Measurements from ENCODE around the gene C2CD5. TPM values are rescaled to one million over a fixed set of nuclear protein-coding genes. Genes with fewer than 3 reads are reported as not detected.

C2CD5 gene
- total RNA-seq, 1 donor from 2014 or later = 41.8 TPM

DNA sequence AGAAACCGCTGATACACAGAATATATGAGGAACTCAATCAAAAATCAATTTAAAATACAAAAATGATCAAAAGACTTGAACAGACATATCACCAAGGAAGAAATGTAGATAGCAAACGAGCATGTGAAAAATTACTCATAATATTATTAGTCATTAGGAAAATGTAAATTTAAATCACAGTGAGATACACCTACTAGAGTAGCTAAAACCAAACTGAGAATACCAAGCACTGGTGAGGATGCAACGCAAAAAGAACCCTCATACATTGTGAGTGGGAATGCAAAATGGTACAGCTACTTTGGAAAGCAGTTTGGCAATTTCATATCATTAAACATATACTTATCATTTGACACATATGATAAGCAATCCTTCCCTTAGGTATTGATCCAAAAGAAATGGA, 108.8 kb downstream of the C2CD5 start:
- Histone ChIP-seq H3K4me3 (ENCODE audit: low read length in 3 of 3) (no peak overlapping the region), H3K4me1 (ENCODE audit: control insufficient read depth in 3 of 3, insufficient read depth in 3 of 3, low read length in 3 of 3) (no peaks in the 10 kb centered on the region), H3K36me3 (ENCODE audit: control insufficient read depth in 3 of 3, insufficient read depth in 3 of 3, low read length in 3 of 3) (no peaks in the 10 kb centered on the region), H3K9ac (ENCODE audit: low read depth in 1 of 3, low read length in 3 of 3) (no peak overlapping the region), H3K27ac (ENCODE audit: low read depth, low read length) (no peak overlapping the region), H3K9me3 (ENCODE audit: control insufficient read depth in 3 of 3, low read length in 3 of 3) (no peaks in the 10 kb centered on the region), H3K27me3 (ENCODE audit: control insufficient read depth in 3 of 3, insufficient read depth in 3 of 3, low read length in 3 of 3) (no peaks in the 10 kb centered on the region)

DNA sequence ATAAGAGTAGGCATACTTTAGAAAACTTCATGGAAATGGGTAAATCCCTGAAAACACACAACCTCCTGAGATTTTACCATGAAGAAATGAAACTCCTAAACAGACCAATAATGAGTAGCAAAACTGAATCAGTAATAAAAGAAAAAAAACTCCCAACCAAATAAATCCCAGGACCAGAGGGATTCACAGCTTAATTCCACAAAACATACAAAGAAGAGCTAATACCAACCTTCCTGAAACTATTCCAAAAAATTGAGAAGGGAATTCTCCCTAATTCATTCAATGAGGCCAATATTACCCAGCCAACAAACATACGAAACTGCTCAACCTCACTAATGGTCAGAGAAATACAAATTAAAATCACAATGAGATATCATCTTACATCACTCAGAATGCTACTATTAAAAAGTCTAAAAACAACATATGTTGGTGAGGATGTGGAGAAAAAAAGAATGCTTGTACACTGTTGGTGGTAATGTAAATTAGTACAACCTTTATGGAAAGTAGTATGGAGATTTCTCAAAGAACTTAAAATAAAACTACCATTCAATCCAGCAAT, 112.6 kb downstream of the C2CD5 start:
- Histone ChIP-seq H3K27ac (ENCODE audit: low read depth, low read length) (no peak overlapping the region), H3K4me1 (ENCODE audit: control insufficient read depth in 3 of 3, insufficient read depth in 3 of 3, low read length in 3 of 3) (no peaks in the 10 kb centered on the region), H3K4me3 (ENCODE audit: low read length in 3 of 3) (no peak overlapping the region), H3K27me3 (ENCODE audit: control insufficient read depth in 3 of 3, insufficient read depth in 3 of 3, low read length in 3 of 3) (no peaks in the 10 kb centered on the region), H3K36me3 (ENCODE audit: control insufficient read depth in 3 of 3, insufficient read depth in 3 of 3, low read length in 3 of 3) (no peaks in the 10 kb centered on the region), H3K9ac (ENCODE audit: low read depth in 1 of 3, low read length in 3 of 3) (no peak overlapping the region), H3K9me3 (ENCODE audit: control insufficient read depth in 3 of 3, low read length in 3 of 3) (no peaks in the 10 kb centered on the region)

DNA sequence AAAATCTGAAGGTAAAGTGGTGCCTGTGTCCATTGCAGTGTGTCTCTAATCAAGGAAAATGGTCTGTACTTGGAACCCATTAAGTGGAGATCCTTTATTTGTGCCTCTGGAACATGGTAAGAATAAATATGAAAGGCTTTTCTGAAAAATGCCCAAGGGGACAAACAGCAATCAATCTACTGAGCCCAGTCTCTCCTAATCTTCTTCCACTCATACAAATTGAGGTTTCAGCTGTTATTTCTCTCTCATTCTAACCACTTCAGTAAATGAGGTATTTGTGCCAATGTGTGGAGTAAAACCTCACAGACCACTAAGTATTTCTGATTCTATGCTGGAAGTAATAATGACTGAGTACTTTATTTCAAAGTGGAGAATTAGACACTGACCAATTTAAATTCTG, 127.5 kb downstream of the C2CD5 start:
- Histone ChIP-seq H3K9me3 (ENCODE audit: control insufficient read depth in 3 of 3, low read length in 3 of 3) (no peaks in the 10 kb centered on the region), H3K27ac (ENCODE audit: low read depth, low read length) (no peak overlapping the region), H3K9ac (ENCODE audit: low read depth in 1 of 3, low read length in 3 of 3) (no peak overlapping the region), H3K4me3 (ENCODE audit: low read length in 3 of 3) (no peak overlapping the region), H3K36me3 (ENCODE audit: control insufficient read depth in 3 of 3, insufficient read depth in 3 of 3, low read length in 3 of 3) (no peaks in the 10 kb centered on the region), H3K4me1 (ENCODE audit: control insufficient read depth in 3 of 3, insufficient read depth in 3 of 3, low read length in 3 of 3) (peaks cover 0 to 11% (median 9%) of the 10 kb centered on the region in 3 donors), H3K27me3 (ENCODE audit: control insufficient read depth in 3 of 3, insufficient read depth in 3 of 3, low read length in 3 of 3) (no peaks in the 10 kb centered on the region)

DNA sequence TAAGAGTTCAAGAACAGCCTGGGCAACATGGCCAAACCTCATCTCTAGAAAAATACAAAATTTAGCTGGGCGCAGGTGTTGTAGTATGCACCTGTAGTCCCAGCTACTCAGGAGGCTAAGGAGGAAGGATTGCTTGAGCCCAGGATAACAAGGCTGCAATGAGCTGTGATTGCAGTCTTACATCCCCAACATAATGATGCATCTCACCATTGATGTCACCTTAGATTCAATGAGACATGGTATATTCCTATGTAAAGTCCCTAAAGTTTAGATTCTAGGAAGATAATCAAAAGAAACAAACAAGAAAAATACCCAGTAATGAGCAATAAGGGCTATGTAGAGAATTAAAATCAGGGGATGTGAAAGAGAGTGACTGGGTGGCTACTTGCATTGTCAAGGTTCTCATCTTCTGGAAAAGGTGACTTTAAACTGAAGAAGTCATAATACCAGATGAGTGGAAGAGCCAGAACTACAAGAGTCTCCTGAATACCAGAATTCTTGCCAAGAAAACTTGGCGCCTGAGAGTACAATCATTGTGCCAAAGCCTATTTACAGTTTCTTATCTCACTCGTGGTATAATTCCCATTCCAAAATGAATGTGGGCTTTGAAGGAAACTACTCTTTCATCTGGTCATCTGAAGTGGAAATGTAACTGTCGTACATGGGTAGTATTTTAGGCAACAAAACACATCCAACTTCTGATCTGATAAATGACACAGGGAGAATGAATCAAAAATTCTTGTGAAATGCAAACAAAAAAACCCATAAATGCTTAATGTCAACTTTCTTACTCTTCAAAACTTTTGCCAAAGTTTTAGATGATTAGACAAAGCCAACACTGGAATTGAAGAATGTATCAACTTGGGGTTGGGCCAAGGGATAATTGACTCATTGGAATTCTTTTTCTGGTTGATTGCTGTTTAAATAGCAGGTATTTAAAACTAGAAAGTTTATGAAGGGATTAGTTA, 128.7 kb downstream of the C2CD5 start:
- Histone ChIP-seq H3K27me3 (ENCODE audit: control insufficient read depth in 3 of 3, insufficient read depth in 3 of 3, low read length in 3 of 3) (no peaks in the 10 kb centered on the region), H3K36me3 (ENCODE audit: control insufficient read depth in 3 of 3, insufficient read depth in 3 of 3, low read length in 3 of 3) (no peaks in the 10 kb centered on the region), H3K9ac (ENCODE audit: low read depth in 1 of 3, low read length in 3 of 3) (no peak overlapping the region), H3K9me3 (ENCODE audit: control insufficient read depth in 3 of 3, low read length in 3 of 3) (no peaks in the 10 kb centered on the region), H3K4me3 (ENCODE audit: low read length in 3 of 3) (no peak overlapping the region), H3K27ac (ENCODE audit: low read depth, low read length) (peak overlapping the region; percentile 28), H3K4me1 (ENCODE audit: control insufficient read depth in 3 of 3, insufficient read depth in 3 of 3, low read length in 3 of 3) (peaks cover 0 to 11% (median 9%) of the 10 kb centered on the region in 3 donors)

DNA sequence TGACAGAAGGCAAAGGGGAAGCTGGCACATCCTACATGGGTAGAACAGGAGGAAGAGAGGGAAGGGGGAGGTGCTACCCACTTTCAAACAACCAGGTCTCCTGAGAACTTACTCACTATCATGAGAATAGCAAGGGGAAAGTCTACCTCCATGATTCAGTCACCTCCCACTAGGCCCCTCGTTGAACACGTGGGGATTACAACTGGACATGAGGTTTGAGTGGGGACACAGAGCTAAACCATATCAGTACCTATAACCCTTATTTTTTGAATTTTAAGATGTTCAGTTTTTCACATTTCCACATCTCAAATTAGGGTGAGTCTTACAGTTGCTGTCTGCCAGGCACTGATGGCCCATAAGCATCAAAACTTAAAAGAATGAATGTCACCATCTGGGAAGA, 129.6 kb downstream of the C2CD5 start:
- no peak overlapping the region for H3K9ac ChIP-seq (ENCODE audit: low read depth in 1 of 3, low read length in 3 of 3)
- H3K4me1 ChIP-seq (ENCODE audit: control insufficient read depth in 3 of 3, insufficient read depth in 3 of 3, low read length in 3 of 3) = peaks cover 0 to 11% (median 9%) of the 10 kb centered on the region in 3 donors
- H3K4me3 ChIP-seq (ENCODE audit: low read length in 3 of 3) = no peak overlapping the region
- no peaks in the 10 kb centered on the region for H3K9me3 ChIP-seq (ENCODE audit: control insufficient read depth in 3 of 3, low read length in 3 of 3)
- no peak overlapping the region for H3K27ac ChIP-seq (ENCODE audit: low read depth, low read length)
- no peaks in the 10 kb centered on the region for H3K27me3 ChIP-seq (ENCODE audit: control insufficient read depth in 3 of 3, insufficient read depth in 3 of 3, low read length in 3 of 3)
- H3K36me3 ChIP-seq (ENCODE audit: control insufficient read depth in 3 of 3, insufficient read depth in 3 of 3, low read length in 3 of 3) = no peaks in the 10 kb centered on the region

DNA sequence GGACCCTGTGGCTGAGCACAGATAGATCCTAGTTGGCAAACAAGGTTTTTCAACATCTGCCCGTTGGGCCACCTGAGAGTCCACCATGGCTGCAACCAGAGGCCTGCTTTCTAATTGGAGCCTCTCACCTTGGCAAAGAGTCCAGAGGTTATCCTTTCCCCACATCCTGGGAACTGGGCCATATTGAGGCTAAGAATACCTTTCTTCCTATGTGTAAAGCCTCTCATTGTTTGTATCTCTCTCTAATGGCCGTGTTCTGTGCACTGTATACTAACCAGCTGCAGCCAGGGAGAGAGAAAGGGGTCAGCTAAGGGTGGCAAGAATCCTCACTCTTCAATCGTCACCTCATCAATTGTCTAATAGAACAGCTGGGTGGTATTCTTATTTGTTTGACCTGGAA, 130.8 kb downstream of the C2CD5 start:
- no peak overlapping the region for H3K27ac ChIP-seq (ENCODE audit: low read depth, low read length)
- no peak overlapping the region for H3K9ac ChIP-seq (ENCODE audit: low read depth in 1 of 3, low read length in 3 of 3)
- H3K9me3 ChIP-seq (ENCODE audit: control insufficient read depth in 3 of 3, low read length in 3 of 3) = no peaks in the 10 kb centered on the region
- H3K27me3 ChIP-seq (ENCODE audit: control insufficient read depth in 3 of 3, insufficient read depth in 3 of 3, low read length in 3 of 3) = no peaks in the 10 kb centered on the region
- H3K36me3 ChIP-seq (ENCODE audit: control insufficient read depth in 3 of 3, insufficient read depth in 3 of 3, low read length in 3 of 3) = no peaks in the 10 kb centered on the region
- H3K4me3 ChIP-seq (ENCODE audit: low read length in 3 of 3) = no peak overlapping the region
- peaks cover 0 to 11% (median 9%) of the 10 kb centered on the region in 3 donors for H3K4me1 ChIP-seq (ENCODE audit: control insufficient read depth in 3 of 3, insufficient read depth in 3 of 3, low read length in 3 of 3)

DNA sequence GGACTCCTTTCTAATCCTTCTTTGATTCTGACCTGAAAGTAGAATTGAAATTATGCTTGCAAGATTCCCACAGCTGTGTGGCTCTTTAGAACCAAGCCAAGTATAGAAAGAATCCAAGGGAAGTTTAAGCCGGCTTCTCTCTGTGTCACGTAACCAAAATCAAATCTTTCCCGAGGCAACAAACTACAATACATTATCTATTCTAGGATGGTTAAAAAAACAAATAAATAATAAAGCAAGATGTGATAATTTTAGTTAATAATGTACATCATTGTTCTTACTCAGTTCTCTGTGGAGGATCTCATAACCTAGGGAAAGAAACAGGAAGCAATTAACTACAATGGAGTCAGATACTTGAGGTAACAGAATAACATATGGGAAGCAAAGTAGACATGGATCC, 131.8 kb downstream of the C2CD5 start:
- no peak overlapping the region for H3K4me3 ChIP-seq (ENCODE audit: low read length in 3 of 3)
- no peaks in the 10 kb centered on the region for H3K36me3 ChIP-seq (ENCODE audit: control insufficient read depth in 3 of 3, insufficient read depth in 3 of 3, low read length in 3 of 3)
- H3K27me3 ChIP-seq (ENCODE audit: control insufficient read depth in 3 of 3, insufficient read depth in 3 of 3, low read length in 3 of 3) = no peaks in the 10 kb centered on the region
- H3K9ac ChIP-seq (ENCODE audit: low read depth in 1 of 3, low read length in 3 of 3) = no peak overlapping the region
- H3K4me1 ChIP-seq (ENCODE audit: control insufficient read depth in 3 of 3, insufficient read depth in 3 of 3, low read length in 3 of 3) = peaks cover 0 to 11% (median 9%) of the 10 kb centered on the region in 3 donors
- H3K9me3 ChIP-seq (ENCODE audit: control insufficient read depth in 3 of 3, low read length in 3 of 3) = no peaks in the 10 kb centered on the region
- H3K27ac ChIP-seq (ENCODE audit: low read depth, low read length) = no peak overlapping the region

DNA sequence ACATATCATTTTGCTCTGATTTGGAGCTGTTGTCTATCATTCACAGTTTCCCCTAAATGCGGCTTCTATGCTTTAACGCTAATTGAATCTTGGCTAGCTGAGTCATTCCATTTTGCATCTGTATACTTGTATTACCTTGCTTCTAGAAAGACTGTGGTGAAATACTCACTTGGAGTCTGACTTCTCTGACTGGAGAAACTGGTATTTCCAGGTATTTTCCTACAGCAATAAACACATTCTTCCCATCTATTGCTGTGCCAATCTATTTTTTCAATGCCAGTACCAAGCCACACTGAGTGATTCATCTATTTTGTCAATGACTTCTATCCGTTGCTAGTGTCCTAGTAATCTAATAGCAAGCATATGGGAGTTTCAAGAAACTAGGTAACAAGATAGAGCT, 133.9 kb downstream of the C2CD5 start:
- H3K4me3 ChIP-seq (ENCODE audit: low read length in 3 of 3) = no peak overlapping the region

DNA sequence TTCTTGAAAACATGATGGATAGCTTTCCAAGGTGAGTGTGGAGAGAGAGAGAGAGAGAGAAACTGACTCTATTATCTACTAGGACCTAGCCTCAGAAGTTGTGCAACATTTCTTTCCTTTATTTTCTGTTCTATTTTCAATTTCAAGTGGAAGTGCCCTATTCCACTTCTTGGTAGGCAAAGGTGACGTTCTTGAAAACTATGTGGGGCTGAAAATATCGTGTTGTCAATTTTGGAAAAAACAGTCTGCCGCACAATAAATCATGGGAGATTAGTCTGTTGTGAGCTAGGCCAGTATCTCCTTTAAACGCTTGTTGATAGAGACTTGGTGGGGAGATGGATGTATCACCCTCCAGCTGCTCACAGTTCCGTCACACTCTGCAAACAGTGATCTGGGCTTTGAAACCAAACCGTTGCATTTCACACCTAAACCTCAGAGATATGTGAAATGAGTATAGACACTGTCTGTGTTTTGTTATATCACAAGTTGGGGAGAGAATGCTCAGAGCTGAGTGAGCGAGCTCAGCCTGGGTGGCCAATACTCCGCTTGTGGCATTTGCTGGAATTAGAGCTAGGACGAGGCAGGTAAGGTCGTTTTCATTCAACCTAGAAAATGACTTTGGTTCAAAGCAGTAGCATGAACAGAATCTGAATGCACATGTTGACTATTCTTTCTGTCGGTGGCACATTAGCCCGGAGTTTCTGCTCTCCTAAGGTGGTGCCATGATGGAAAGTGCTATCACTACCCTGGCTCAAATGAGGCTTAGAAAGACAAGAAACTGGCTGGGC, 134.8 kb downstream of the C2CD5 start:
- H3K9me3 ChIP-seq (ENCODE audit: control insufficient read depth in 3 of 3, low read length in 3 of 3) = no peaks in the 10 kb centered on the region
- no peaks in the 10 kb centered on the region for H3K36me3 ChIP-seq (ENCODE audit: control insufficient read depth in 3 of 3, insufficient read depth in 3 of 3, low read length in 3 of 3)
- no peaks in the 10 kb centered on the region for H3K27me3 ChIP-seq (ENCODE audit: control insufficient read depth in 3 of 3, insufficient read depth in 3 of 3, low read length in 3 of 3)
- no peaks in the 10 kb centered on the region for H3K4me1 ChIP-seq (ENCODE audit: control insufficient read depth in 3 of 3, insufficient read depth in 3 of 3, low read length in 3 of 3)
- H3K4me3 ChIP-seq (ENCODE audit: low read length in 3 of 3) = no peak overlapping the region
- no peak overlapping the region for H3K27ac ChIP-seq (ENCODE audit: low read depth, low read length)
- H3K9ac ChIP-seq (ENCODE audit: low read depth in 1 of 3, low read length in 3 of 3) = no peak overlapping the region

More for the DNA sequence above, 133.9 kb downstream of the C2CD5 start:
- Histone ChIP-seq H3K27ac (ENCODE audit: low read depth, low read length) (no peak overlapping the region), H3K36me3 (ENCODE audit: control insufficient read depth in 3 of 3, insufficient read depth in 3 of 3, low read length in 3 of 3) (no peaks in the 10 kb centered on the region), H3K9me3 (ENCODE audit: control insufficient read depth in 3 of 3, low read length in 3 of 3) (no peaks in the 10 kb centered on the region), H3K27me3 (ENCODE audit: control insufficient read depth in 3 of 3, insufficient read depth in 3 of 3, low read length in 3 of 3) (no peaks in the 10 kb centered on the region), H3K9ac (ENCODE audit: low read depth in 1 of 3, low read length in 3 of 3) (no peak overlapping the region), H3K4me1 (ENCODE audit: control insufficient read depth in 3 of 3, insufficient read depth in 3 of 3, low read length in 3 of 3) (peaks cover 0 to 6% (median 2%) of the 10 kb centered on the region in 3 donors)

Measured in skeletal muscle tissue (tissue), 4 donors.